NCI-H2107 treated with DMSO at 0.1 percent for 48 hours (cell line): ENCODE results near the gene ALDH7A1.

ENCODE experiments used
- DNase-seq: peaks from one replicate; lab custom pipeline; 2025; ENCODE audit not compliant: unreplicated experiment; lab: John Stamatoyannopoulos, UW

Gene ALDH7A1

DNA sequence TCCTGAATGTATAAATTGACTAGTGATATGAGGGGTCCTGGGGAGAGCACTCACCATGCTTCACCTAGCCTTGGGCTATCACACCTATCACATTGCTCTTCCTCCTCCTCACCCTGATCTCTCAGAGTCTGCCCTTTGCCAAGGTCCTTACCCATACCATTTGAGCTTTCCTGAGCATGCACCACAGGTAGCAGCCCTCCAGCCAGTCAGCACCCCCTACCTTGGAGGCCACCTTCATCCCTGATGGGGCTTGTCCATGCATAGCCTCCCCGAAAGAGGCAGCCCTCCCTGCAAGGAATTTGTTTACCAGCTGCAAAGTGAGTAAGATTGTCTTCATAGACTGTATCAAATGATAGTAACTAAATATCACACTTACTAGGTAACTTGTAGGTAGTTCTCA is 83.1 kb downstream of the ALDH7A1 start:
- DNase-seq: no peak

- DNase-seq: no peak
Observed at GRCh38 chr5:126509339-126509738, 85.7 kb downstream of the ALDH7A1 start.

- no peak for DNase-seq
Observed at GRCh38 chr5:126508962-126509279, 86.1 kb downstream of the ALDH7A1 start.

GRCh38 chr5:126508251-126508961 is 86.6 kb downstream of the ALDH7A1 start:
- no peak for DNase-seq

- DNase-seq: no peak
Observed at GRCh38 chr5:126506079-126506478, 88.9 kb downstream of the ALDH7A1 start.

GRCh38 chr5:126503602-126504104 is 91.4 kb downstream of the ALDH7A1 start:
- no peak for DNase-seq

GRCh38 chr5:126501448-126501847 is 93.6 kb downstream of the ALDH7A1 start:
- DNase-seq: no peak

DNA sequence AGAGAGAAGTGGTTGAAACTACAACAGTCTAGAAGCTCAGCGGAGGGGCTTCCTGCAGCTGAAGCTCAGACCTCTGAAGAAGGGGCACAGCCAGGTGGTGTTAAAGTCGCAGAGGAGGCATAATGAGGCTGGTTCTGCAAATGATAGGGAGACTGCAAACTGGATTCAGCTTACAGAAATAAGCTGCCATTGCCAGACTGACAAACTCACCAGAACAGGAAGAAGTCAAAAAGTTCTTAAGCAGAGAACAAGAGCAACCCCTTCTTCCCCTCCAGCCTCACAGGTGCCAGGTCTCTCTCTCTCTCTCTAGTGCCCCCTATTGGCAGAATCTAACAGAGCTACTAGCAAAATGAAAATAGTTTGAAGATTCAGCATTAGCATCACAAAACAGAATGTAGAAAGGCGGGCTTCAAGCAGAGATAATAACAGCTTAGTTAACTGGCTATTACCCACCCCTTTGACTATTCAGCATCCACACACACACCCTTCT is 95.1 kb downstream of the ALDH7A1 start:
- DNase-seq: no peak

DNA sequence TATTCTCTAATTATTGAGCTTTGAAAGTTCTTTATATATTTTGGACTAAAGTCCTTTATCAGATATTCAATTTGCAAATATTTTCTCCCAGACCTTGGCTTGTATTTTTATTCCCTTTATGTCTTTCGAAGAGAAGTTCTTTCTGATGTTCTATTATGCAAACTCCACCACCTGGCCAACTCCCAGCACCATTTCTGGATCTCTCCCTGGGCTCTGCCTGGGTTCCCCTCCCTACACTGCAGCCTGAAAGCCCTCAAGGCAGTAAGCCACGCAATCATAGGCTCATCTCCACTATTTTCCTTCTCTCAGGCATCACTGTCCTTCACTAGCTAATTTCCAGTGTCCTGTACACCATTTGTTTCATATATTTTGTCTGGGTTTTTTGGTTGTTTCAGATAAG is 95.7 kb downstream of the ALDH7A1 start:
- no peak for DNase-seq

DNA sequence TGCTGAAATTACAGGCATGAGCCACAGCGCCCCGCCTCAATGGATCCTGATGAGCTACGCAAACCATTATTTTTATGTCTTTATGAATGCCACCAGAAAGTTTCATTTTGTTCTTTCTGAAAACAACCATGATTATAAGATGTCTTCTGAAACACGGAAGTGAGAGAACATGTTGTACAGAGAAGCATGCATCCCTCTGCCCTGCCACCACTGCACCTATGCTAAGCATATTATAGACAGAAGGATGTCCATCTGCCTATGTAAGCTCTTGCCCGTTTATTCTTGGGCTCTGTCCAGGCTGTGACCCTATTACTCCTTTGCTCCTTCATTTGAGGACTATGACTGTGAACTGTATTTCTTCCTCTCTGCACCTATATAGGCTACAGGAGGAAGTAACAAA is 97.5 kb downstream of the ALDH7A1 start:
- DNase-seq: no peak

- DNase-seq: no peak
Observed at GRCh38 chr5:126494393-126494792, 100.6 kb downstream of the ALDH7A1 start.

- no peak for DNase-seq
Observed at GRCh38 chr5:126492939-126493338, 102.1 kb downstream of the ALDH7A1 start.

DNA sequence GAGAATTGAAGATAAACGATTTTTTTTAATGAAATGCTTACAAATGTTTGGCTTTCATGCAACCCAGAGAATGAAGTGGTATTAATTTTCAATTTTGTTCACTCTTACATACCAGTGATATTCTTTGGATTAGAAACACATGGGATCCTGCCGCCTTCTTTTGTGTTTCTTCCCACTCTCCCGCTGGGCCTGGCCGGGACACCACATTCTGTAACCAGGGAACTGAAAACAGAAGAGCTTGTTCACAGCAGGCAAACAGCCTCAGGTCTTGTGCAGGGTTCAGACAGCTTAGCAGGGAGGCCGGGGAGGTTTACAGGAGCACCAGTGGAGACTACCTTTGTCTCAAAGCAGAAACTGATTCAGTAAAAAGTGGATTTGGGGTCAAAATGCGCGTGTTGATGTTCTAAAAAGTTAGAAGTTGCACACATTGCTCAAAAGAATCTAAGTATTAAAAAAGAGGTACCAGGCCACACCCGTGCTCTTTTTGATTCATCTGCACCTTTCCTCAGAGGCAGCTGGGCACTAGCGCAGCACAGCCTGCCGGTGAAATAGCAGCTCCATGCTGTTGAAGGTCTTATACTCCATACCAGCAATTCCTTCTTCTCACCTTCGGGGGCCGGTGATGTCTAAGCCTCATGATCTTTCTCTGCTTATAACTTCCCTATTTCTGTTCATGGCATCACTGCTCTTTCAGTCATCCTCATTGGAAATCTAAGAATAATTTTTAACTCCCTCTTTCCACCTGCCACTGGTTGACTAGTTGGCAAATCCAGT is 104.7 kb downstream of the ALDH7A1 start:
- no peak for DNase-seq

DNA sequence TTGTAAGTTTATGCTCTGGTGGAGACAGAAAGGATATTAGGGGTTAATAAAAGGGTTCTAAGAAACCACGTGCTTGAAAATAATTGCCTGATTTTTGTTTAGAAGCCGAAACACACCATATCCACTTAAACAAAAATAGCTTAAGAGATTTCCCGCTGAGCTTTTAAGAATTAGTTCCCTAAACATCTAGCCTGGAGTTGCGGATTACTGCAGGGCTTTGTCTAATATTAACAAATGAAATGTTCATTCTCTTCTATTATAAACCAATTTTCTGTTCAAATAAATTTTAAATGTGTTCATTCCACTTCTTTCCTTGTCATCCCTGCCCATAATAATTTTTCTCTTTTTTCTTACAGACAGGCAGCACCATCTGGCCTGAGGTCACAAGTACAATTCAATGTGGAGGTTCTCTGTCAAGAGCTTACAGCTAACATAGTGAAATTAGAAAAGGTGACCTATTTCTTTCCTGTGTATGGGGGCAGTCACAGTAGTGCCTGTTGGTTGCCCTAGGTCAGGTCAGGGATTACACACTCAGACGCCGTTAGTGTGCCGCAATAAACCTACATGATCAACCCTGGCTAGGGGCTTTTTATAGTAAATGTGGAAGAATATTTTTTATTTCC is 106.5 kb downstream of the ALDH7A1 start:
- DNase-seq: peak; percentile 1

GRCh38 chr5:126487596-126487995 is 107.4 kb downstream of the ALDH7A1 start:
- DNase-seq: no peak

GRCh38 chr5:126486332-126486731 is 108.7 kb downstream of the ALDH7A1 start:
- DNase-seq: no peak

GRCh38 chr5:126484253-126484652 is 110.8 kb downstream of the ALDH7A1 start:
- no peak for DNase-seq

DNA sequence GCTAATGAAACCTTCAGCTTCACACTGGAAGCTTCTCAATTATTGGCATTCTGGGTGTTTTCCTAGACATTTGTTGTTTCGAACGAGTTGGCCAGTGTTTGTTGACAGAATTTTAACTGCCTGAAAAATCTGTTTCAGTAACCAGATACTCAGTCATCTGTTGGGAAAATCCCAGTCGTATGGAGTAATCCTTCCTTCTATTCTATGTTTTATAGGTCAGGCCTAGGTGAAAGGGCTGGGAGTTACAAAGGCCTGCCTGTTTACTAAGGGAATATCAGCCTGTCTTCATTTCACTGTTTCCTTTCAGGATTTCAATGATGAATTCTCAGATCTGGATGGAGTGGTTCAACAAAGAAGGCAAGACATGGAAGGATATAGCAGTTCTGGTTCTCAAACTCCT is 111.9 kb downstream of the ALDH7A1 start:
- DNase-seq: no peak

GRCh38 chr5:126482591-126482990 is 112.4 kb downstream of the ALDH7A1 start:
- DNase-seq: no peak

DNA sequence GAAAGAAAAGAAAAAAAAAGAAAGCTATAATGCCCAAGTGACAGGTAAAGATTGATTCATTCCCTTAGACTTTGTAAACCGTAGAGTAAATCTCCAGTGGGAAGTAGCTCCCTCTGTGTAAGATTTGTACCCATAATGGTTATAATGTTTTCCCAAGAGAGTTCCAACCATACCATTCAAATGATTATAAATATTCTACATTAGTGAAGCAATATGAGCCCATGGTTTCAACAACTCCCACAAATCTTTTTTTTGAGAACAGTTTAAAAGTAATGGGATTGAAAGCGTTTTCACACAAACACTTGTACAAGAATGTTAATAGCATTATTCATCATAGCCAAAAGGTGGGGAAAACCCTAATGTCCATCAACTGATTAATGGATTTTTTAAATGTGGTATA is 113.8 kb downstream of the ALDH7A1 start:
- no peak for DNase-seq
